Gastrocnemius medialis (tissue), 4 donors: ENCODE data around the gene ALK. TPM values are rescaled to one million over a fixed set of nuclear protein-coding genes. Genes with fewer than 3 reads are reported as not detected.

Experiments
- ATAC-seq, 2 donors: fragments of 150-250 bp; one replicate each; pipeline ENCODE4 v1.9.1; 2016
- DNase-seq, 2 donors: peaks; one replicate each; pipeline ENCODE4 v3.0.0-alpha.2; 2019
- H3K27ac ChIP-seq, 4 donors: fragments of 200-600 bp; sonication (generic); 1 replicate in 1 of 4; 2 replicates in 3 of 4; pipeline ENCODE4 v1.5.1; 2016 to 2018; ENCODE audit warnings: mild to moderate bottlenecking in 2 of 4, moderate library complexity in 1 of 4
- H3K27me3 ChIP-seq, 3 donors: fragments of 200-600 bp; sonication (generic) in 2 of 3; 1 replicate in 1 of 3; 2 replicates in 2 of 3; pipeline versions ENCODE4 v1.5.1 to v1.6.0; 2016 to 2019; ENCODE audit warnings: mild to moderate bottlenecking in 1 of 3, moderate library complexity in 1 of 3
- H3K36me3 ChIP-seq, 2 donors: fragments of 200-600 bp; sonication (generic) in 1 of 2; one replicate each; pipeline ENCODE4 v1.5.1; 2017 to 2018
- H3K4me1 ChIP-seq, 2 donors: fragments of 200-600 bp; sonication (generic) in 1 of 2; one replicate each; pipeline ENCODE4 v1.5.1; 2016 to 2017; ENCODE audit warnings: mild to moderate bottlenecking in 2 of 2
- H3K4me3 ChIP-seq, 4 donors: fragments of 200-600 bp; sonication (generic) in 3 of 4; 1 replicate in 1 of 4; 2 replicates in 3 of 4; pipeline ENCODE4 v1.5.1; 2016 to 2019; ENCODE audit warnings: mild to moderate bottlenecking in 2 of 4
- H3K9me3 ChIP-seq, 3 donors: fragments of 200-600 bp; sonication (generic) in 2 of 3; 1 replicate in 1 of 3; 2 replicates in 2 of 3; pipeline ENCODE4 v1.5.1; 2016 to 2019
- CTCF ChIP-seq, 5 experiments: fragments of 450-650 bp in 3 of 5; fragments of 200-600 bp in 2 of 5; sonication (generic) in 2 of 5; IDR thresholded peaks in 4 of 5; conservative IDR thresholded peaks in 1 of 5; 1 replicate in 4 of 5; 2 replicates in 1 of 5; pipeline ENCODE4 v1.5.1; 2016 to 2019; ENCODE audit warnings: antibody characterized with exemption in 5 of 5, mild to moderate bottlenecking in 3 of 5, moderate library complexity in 3 of 5
- POLR2A ChIP-seq, 2 donors: fragments of 450-650 bp; IDR thresholded peaks; one replicate each; pipeline ENCODE4 v1.6.1; 2017; ENCODE audit warnings: antibody characterized with exemption in 2 of 2, mild to moderate bottlenecking in 2 of 2, moderate library complexity in 2 of 2
- in situ Hi-C, 4 donors: fragments of 200-750 bp; cut with MboI; loops; one replicate each; pipeline versions ENCODE4 v1.15.0 to v1.8.0; 2017; ENCODE audit warnings: low sequenced_read_pairs in 4 of 4
- intact Hi-C: fragments of 100-400 bp; cut with DNase I; formaldehyde crosslinking; loops from one replicate; pipeline ENCODE4 v1.15.1; 2023; ENCODE audit warnings: low total_unique reads
- total RNA-seq, 4 donors: library from RNA; depleted of rRNA; stranded (reverse); fragments of >200 nt; gene quantifications; one replicate each; pipeline versions ENCODE4 v1.1.0 to v1.2.3, GENCODE V29; 2016

The ALK gene
- total RNA-seq, 4 donors from 2014 or later: not detected

GRCh38 chr2:29733965-29734364, 187.4 kb downstream of the ALK start:
- Histone ChIP-seq H3K4me3 (no peak overlapping the region), H3K36me3 (no peaks in the 10 kb centered on the region), H3K9me3 (no peaks in the 10 kb centered on the region), H3K27me3 (no peaks in the 10 kb centered on the region), H3K4me1 (no peaks in the 10 kb centered on the region), H3K27ac (no peak overlapping the region)
- DNase-seq (no peak), ATAC-seq (no peak)
- intact Hi-C loops: no loop called here
- in situ Hi-C loops: no loop called here
- TF ChIP-seq CTCF (IDR thresholded peaks at IDR 0.05 in 4 of 5, conservative IDR thresholded peaks at IDR 0.05 in 1 of 5) (no peak), POLR2A (IDR thresholded peaks at IDR 0.05) (no peak)

GRCh38 chr2:29733213-29733612, 188.2 kb downstream of the ALK start:
- no peaks in the 10 kb centered on the region for H3K27me3 ChIP-seq
- H3K9me3 ChIP-seq: no peaks in the 10 kb centered on the region
- DNase-seq (no peak), ATAC-seq (no peak)
- no peaks in the 10 kb centered on the region for H3K36me3 ChIP-seq
- intact Hi-C loops: no loop called here
- no peak overlapping the region for H3K27ac ChIP-seq
- H3K4me3 ChIP-seq: no peak overlapping the region
- H3K4me1 ChIP-seq: no peaks in the 10 kb centered on the region
- TF ChIP-seq POLR2A (IDR thresholded peaks at IDR 0.05) (no peak), CTCF (IDR thresholded peaks at IDR 0.05 in 4 of 5, conservative IDR thresholded peaks at IDR 0.05 in 1 of 5) (no peak)
- in situ Hi-C loops: no loop called here

GRCh38 chr2:29731948-29732347, 189.4 kb downstream of the ALK start:
- Histone ChIP-seq H3K27me3 (no peaks in the 10 kb centered on the region), H3K9me3 (no peaks in the 10 kb centered on the region), H3K36me3 (no peaks in the 10 kb centered on the region), H3K27ac (no peak overlapping the region), H3K4me1 (no peaks in the 10 kb centered on the region), H3K4me3 (no peak overlapping the region)
- ATAC-seq: no peak
- intact Hi-C loops: no loop called here
- TF ChIP-seq CTCF (IDR thresholded peaks at IDR 0.05 in 4 of 5, conservative IDR thresholded peaks at IDR 0.05 in 1 of 5) (no peak), POLR2A (IDR thresholded peaks at IDR 0.05) (no peak)
- no peak for DNase-seq
- in situ Hi-C loops: no loop called here

- no peaks in the 10 kb centered on the region for H3K27me3 ChIP-seq
- no peak for DNase-seq
- no peaks in the 10 kb centered on the region for H3K36me3 ChIP-seq
- no peak overlapping the region for H3K4me3 ChIP-seq
- H3K27ac ChIP-seq: no peak overlapping the region
- no peak for ATAC-seq
- no peaks in the 10 kb centered on the region for H3K4me1 ChIP-seq
- intact Hi-C loops (no loop called here), in situ Hi-C loops (no loop called here)
- TF ChIP-seq CTCF (IDR thresholded peaks at IDR 0.05 in 4 of 5, conservative IDR thresholded peaks at IDR 0.05 in 1 of 5) (no peak), POLR2A (IDR thresholded peaks at IDR 0.05) (no peak)
- no peaks in the 10 kb centered on the region for H3K9me3 ChIP-seq
These were observed 191.5 kb downstream of the ALK start for GRCh38 chr2:29729932-29730331.

- Histone ChIP-seq H3K9me3 (no peaks in the 10 kb centered on the region), H3K4me3 (no peak overlapping the region), H3K27me3 (no peaks in the 10 kb centered on the region), H3K4me1 (no peaks in the 10 kb centered on the region), H3K36me3 (no peaks in the 10 kb centered on the region), H3K27ac (no peak overlapping the region)
- in situ Hi-C loops: no loop called here
- DNase-seq (no peak), ATAC-seq (no peak)
- TF ChIP-seq CTCF (IDR thresholded peaks at IDR 0.05 in 4 of 5, conservative IDR thresholded peaks at IDR 0.05 in 1 of 5) (no peak), POLR2A (IDR thresholded peaks at IDR 0.05) (no peak)
- intact Hi-C loops: no loop called here
These were observed 192.0 kb downstream of the ALK start for GRCh38 chr2:29729401-29729800.
